ENCODE results near the gene KCTD2. TPM values are rescaled to one million over a fixed set of nuclear protein-coding genes. Genes with fewer than 3 reads are reported as not detected.

Gene KCTD2
- total RNA-seq, 3 donors from 2014 or later (not counting 1 experiment from before 2014, with no cell fraction given): 17.4 to 27.0 (median 24.7) TPM

GRCh38 chr17:75060434-75061054, 13.5 kb downstream of the KCTD2 start:
- no peak overlapping the region for H3K27ac ChIP-seq (ENCODE audit: low read length)
- H3K4me3 Mint-ChIP-seq: no peak overlapping the region

GRCh38 chr17:75061055-75061438, 14.0 kb downstream of the KCTD2 start:
- Histone ChIP-seq H3K27ac (ENCODE audit: low read length) (no peak overlapping the region), H3K27me3 (ENCODE audit: control insufficient read depth, insufficient read depth, low read length) (no peaks in the 10 kb centered on the region), H3K4me3 (ENCODE audit: low read length) (no peak overlapping the region), H3K9me3 (ENCODE audit: control insufficient read depth, insufficient read depth, low read length) (no peaks in the 10 kb centered on the region), H3K4me1 (ENCODE audit: control insufficient read depth, insufficient read depth, low read length) (no peaks in the 10 kb centered on the region), H3K36me3 (ENCODE audit: control insufficient read depth, insufficient read depth, low read length) (peaks cover 50% of the 10 kb centered on the region)
- TF ChIP-seq CTCF (IDR thresholded peaks at IDR 0.05): no peak
- Mint-ChIP-seq H3K36me3 (peaks cover 10% of the 10 kb centered on the region), H3K27me3 (ENCODE audit: low read depth in 2 of 2) (no peaks in the 10 kb centered on the region), H3K4me1 (no peaks in the 10 kb centered on the region), H3K4me3 (no peak overlapping the region), H3K9me3 (no peaks in the 10 kb centered on the region), H3K27ac (no peak overlapping the region)
- no peak for ATAC-seq
- 98% methylated on average over 10 of the region's 10 CpGs for WGBS (ENCODE audit: insufficient coverage)
- DNase-seq: no peak
- intact Hi-C loops (cut with micrococcal nuclease): no loop called here

More at GRCh38 chr17:75060434-75061054, 13.5 kb downstream of the KCTD2 start:
- Mint-ChIP-seq H3K36me3 (peaks cover 10% of the 10 kb centered on the region), H3K4me1 (no peaks in the 10 kb centered on the region), H3K27me3 (ENCODE audit: low read depth in 2 of 2) (no peaks in the 10 kb centered on the region), H3K9me3 (no peaks in the 10 kb centered on the region), H3K27ac (no peak overlapping the region)
- ATAC-seq (no peak), DNase-seq (no peak)
- Histone ChIP-seq H3K36me3 (ENCODE audit: control insufficient read depth, insufficient read depth, low read length) (peaks cover 50% of the 10 kb centered on the region), H3K9me3 (ENCODE audit: control insufficient read depth, insufficient read depth, low read length) (no peaks in the 10 kb centered on the region), H3K4me3 (ENCODE audit: low read length) (no peak overlapping the region), H3K27me3 (ENCODE audit: control insufficient read depth, insufficient read depth, low read length) (no peaks in the 10 kb centered on the region), H3K4me1 (ENCODE audit: control insufficient read depth, insufficient read depth, low read length) (no peaks in the 10 kb centered on the region)
- 96% methylated on average over 24 of the region's 26 CpGs for WGBS (ENCODE audit: insufficient coverage)
- no peak for TF ChIP-seq CTCF (IDR thresholded peaks at IDR 0.05)
- intact Hi-C loops (cut with micrococcal nuclease): no loop called here

- intact Hi-C loops (cut with micrococcal nuclease): no loop called here
- H3K27ac Mint-ChIP-seq: no peak overlapping the region
- no peak overlapping the region for H3K4me3 Mint-ChIP-seq
- H3K4me1 Mint-ChIP-seq: no peaks in the 10 kb centered on the region
- Histone ChIP-seq H3K4me1 (ENCODE audit: control insufficient read depth, insufficient read depth, low read length) (no peaks in the 10 kb centered on the region), H3K9me3 (ENCODE audit: control insufficient read depth, insufficient read depth, low read length) (no peaks in the 10 kb centered on the region), H3K36me3 (ENCODE audit: control insufficient read depth, insufficient read depth, low read length) (peaks cover 49% of the 10 kb centered on the region), H3K27ac (ENCODE audit: low read length) (no peak overlapping the region), H3K4me3 (ENCODE audit: low read length) (no peak overlapping the region), H3K27me3 (ENCODE audit: control insufficient read depth, insufficient read depth, low read length) (no peaks in the 10 kb centered on the region)
- DNase-seq (no peak), ATAC-seq (no peak)
- H3K36me3 Mint-ChIP-seq: peaks cover 10% of the 10 kb centered on the region
- 94% methylated on average over 8 of the region's 8 CpGs for WGBS (ENCODE audit: insufficient coverage)
- H3K27me3 Mint-ChIP-seq (ENCODE audit: low read depth in 2 of 2): no peaks in the 10 kb centered on the region
- no peaks in the 10 kb centered on the region for H3K9me3 Mint-ChIP-seq
- no peak for TF ChIP-seq CTCF (IDR thresholded peaks at IDR 0.05)
Measured at GRCh38 chr17:75061618-75062017, 14.6 kb downstream of the KCTD2 start.

- WGBS (ENCODE audit: insufficient coverage): 97% methylated on average over 13 of the region's 13 CpGs
Measured at GRCh38 chr17:75063201-75063600, 16.2 kb downstream of the KCTD2 start.

More at GRCh38 chr17:75063201-75063600, 16.2 kb downstream of the KCTD2 start:
- Mint-ChIP-seq H3K4me3 (no peak overlapping the region), H3K27ac (no peak overlapping the region), H3K36me3 (peaks cover 10% of the 10 kb centered on the region), H3K9me3 (no peaks in the 10 kb centered on the region), H3K27me3 (ENCODE audit: low read depth in 2 of 2) (no peaks in the 10 kb centered on the region), H3K4me1 (peaks cover 0 to 6% of the 10 kb centered on the region in 2 donors)
- no peaks in the 10 kb centered on the region for H3K27me3 ChIP-seq (ENCODE audit: control insufficient read depth, insufficient read depth, low read length)
- H3K4me3 ChIP-seq (ENCODE audit: low read length): no peak overlapping the region
- H3K4me1 ChIP-seq (ENCODE audit: control insufficient read depth, insufficient read depth, low read length): peaks cover 5% of the 10 kb centered on the region
- H3K27ac ChIP-seq (ENCODE audit: low read length): no peak overlapping the region
- H3K36me3 ChIP-seq (ENCODE audit: control insufficient read depth, insufficient read depth, low read length): peaks cover 47% of the 10 kb centered on the region
- ATAC-seq (no peak), DNase-seq (no peak)
- no peak for TF ChIP-seq CTCF (IDR thresholded peaks at IDR 0.05)
- H3K9me3 ChIP-seq (ENCODE audit: control insufficient read depth, insufficient read depth, low read length): no peaks in the 10 kb centered on the region
- intact Hi-C loops (cut with micrococcal nuclease): no loop called here
